Measurements from ENCODE around the gene ADK. TPM values are rescaled to one million over a fixed set of nuclear protein-coding genes. Genes with fewer than 3 reads are reported as not detected.
"Not testable (repeated sequence)": the region's sequence is repeated elsewhere in the genome, so short reads cannot be mapped to it uniquely, and the experiment has no call there.

Gene ADK
- total RNA-seq, 4 donors from 2014 or later = 15.9 to 28.8 (median 23.3) TPM

- H3K27ac ChIP-seq = peak overlapping the region in 1 of 4 donors; percentile 10
- H3K27me3 ChIP-seq = no peaks in the 10 kb centered on the region
- peaks cover 0 to 3% of the 10 kb centered on the region in 2 donors for H3K4me1 ChIP-seq
- no peaks in the 10 kb centered on the region for H3K9me3 ChIP-seq
- DNase-seq = no peak
- no peak overlapping the region for H3K4me3 ChIP-seq
- TF ChIP-seq CTCF (IDR thresholded peaks at IDR 0.05 in 4 of 5, conservative IDR thresholded peaks at IDR 0.05 in 1 of 5) (no peak), POLR2A (IDR thresholded peaks at IDR 0.05) (no peak)
- ATAC-seq = no peak
- H3K36me3 ChIP-seq = peaks cover 0 to 90% of the 10 kb centered on the region in 2 donors
- intact Hi-C loops (cut with DNase I; ENCODE audit: low total_unique reads) (no loop called here), in situ Hi-C loops (cut with MboI; ENCODE audit: low sequenced_read_pairs in 4 of 4) (no loop called here)
These were observed 29.0 kb upstream of the ADK start for GRCh38 chr10:74122060-74122459.

GRCh38 chr10:74123081-74123480, 27.9 kb upstream of the ADK start:
- no peak for TF ChIP-seq POLR2A (IDR thresholded peaks at IDR 0.05)
- no peaks in the 10 kb centered on the region for H3K4me1 ChIP-seq
- H3K27ac ChIP-seq = no peak overlapping the region
- intact Hi-C loops (cut with DNase I; ENCODE audit: low total_unique reads) (no loop called here), in situ Hi-C loops (cut with MboI; ENCODE audit: low sequenced_read_pairs in 4 of 4) (no loop called here)
- ATAC-seq (no peak), DNase-seq (no peak)
- H3K27me3 ChIP-seq = no peaks in the 10 kb centered on the region
- H3K36me3 ChIP-seq = peaks cover 0 to 89% of the 10 kb centered on the region in 2 donors
- H3K9me3 ChIP-seq = no peaks in the 10 kb centered on the region
- H3K4me3 ChIP-seq = no peak overlapping the region

- Histone ChIP-seq H3K9me3 (no peaks in the 10 kb centered on the region), H3K4me1 (peaks cover 4 to 7% of the 10 kb centered on the region in 2 donors), H3K36me3 (peaks cover 4 to 84% of the 10 kb centered on the region in 2 donors), H3K27ac (peak overlapping the region in 2 of 4 donors; percentile 5 to 62), H3K27me3 (no peaks in the 10 kb centered on the region), H3K4me3 (no peak overlapping the region)
- intact Hi-C loops (cut with DNase I; ENCODE audit: low total_unique reads) (no loop called here), in situ Hi-C loops (cut with MboI; ENCODE audit: low sequenced_read_pairs in 4 of 4) (no loop called here)
- DNase-seq = no peak
- no peak for ATAC-seq
- TF ChIP-seq CTCF (IDR thresholded peaks at IDR 0.05 in 4 of 5, conservative IDR thresholded peaks at IDR 0.05 in 1 of 5) (no peak), POLR2A (IDR thresholded peaks at IDR 0.05) (no peak)
These were observed 16.8 kb upstream of the ADK start for GRCh38 chr10:74133923-74134820.

- peaks cover 4 to 7% of the 10 kb centered on the region in 2 donors for H3K4me1 ChIP-seq
- no peaks in the 10 kb centered on the region for H3K9me3 ChIP-seq
- TF ChIP-seq CTCF (IDR thresholded peaks at IDR 0.05 in 4 of 5, conservative IDR thresholded peaks at IDR 0.05 in 1 of 5) (no peak), POLR2A (IDR thresholded peaks at IDR 0.05) (no peak)
- no peak overlapping the region for H3K4me3 ChIP-seq
- no peaks in the 10 kb centered on the region for H3K27me3 ChIP-seq
- intact Hi-C loops (cut with DNase I; ENCODE audit: low total_unique reads) (no loop called here), in situ Hi-C loops (cut with MboI; ENCODE audit: low sequenced_read_pairs in 4 of 4) (no loop called here)
- H3K36me3 ChIP-seq = peaks cover 4 to 71% of the 10 kb centered on the region in 2 donors
- DNase-seq (no peak), ATAC-seq (no peak)
- H3K27ac ChIP-seq = peak overlapping the region in 1 of 4 donors; percentile 62
These were observed 15.6 kb upstream of the ADK start for GRCh38 chr10:74135452-74135851.

- ATAC-seq = no peak
- Histone ChIP-seq H3K4me3 (no peak overlapping the region), H3K4me1 (peaks cover 4 to 7% of the 10 kb centered on the region in 2 donors), H3K27ac (no peak overlapping the region), H3K9me3 (no peaks in the 10 kb centered on the region), H3K36me3 (peaks cover 4 to 46% of the 10 kb centered on the region in 2 donors), H3K27me3 (no peaks in the 10 kb centered on the region)
- intact Hi-C loops (cut with DNase I; ENCODE audit: low total_unique reads) (no loop called here), in situ Hi-C loops (cut with MboI; ENCODE audit: low sequenced_read_pairs in 4 of 4) (no loop called here)
- no peak for TF ChIP-seq CTCF (IDR thresholded peaks at IDR 0.05 in 4 of 5, conservative IDR thresholded peaks at IDR 0.05 in 1 of 5)
- TF ChIP-seq POLR2A (IDR thresholded peaks at IDR 0.05) = no peak
- no peak for DNase-seq
These were observed 13.0 kb upstream of the ADK start for GRCh38 chr10:74137992-74138391.

GRCh38 chr10:74138596-74138995, 12.4 kb upstream of the ADK start:
- DNase-seq; intact Hi-C loops (cut with DNase I; ENCODE audit: low total_unique reads); H3K27me3 ChIP-seq; H3K4me1 ChIP-seq; H3K4me3 ChIP-seq; ATAC-seq; H3K9me3 ChIP-seq; H3K27ac ChIP-seq; in situ Hi-C loops (cut with MboI; ENCODE audit: low sequenced_read_pairs in 4 of 4): not testable (repeated sequence)
- H3K36me3 ChIP-seq = peaks cover 4 to 40% of the 10 kb centered on the region in 2 donors
